Measurements from ENCODE around the gene DPP10.

DPP10 gene

DNA sequence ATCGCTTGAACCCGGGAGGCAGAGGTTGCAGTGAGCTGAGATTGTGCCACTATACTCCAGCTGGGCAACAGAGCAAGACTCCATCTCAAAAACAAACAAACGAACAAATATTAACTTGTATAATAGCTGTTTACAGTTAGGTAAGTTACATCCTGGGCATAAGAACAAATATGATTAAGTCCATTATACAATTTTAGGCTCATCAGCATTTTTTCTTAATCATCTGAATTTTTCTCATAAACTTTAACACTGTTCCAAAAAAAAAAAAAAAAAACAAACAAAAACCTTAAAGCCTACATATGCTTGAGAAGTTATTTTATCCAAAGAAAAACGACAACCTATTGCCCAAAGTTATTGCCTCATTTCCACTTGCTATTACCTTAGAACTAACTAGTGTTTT, 1042.5 kb downstream of the DPP10 start:
- no peak for DNase-seq

- DNase-seq: no peak
Observed at GRCh38 chr2:115491186-115491793, 1048.8 kb downstream of the DPP10 start.

- DNase-seq: no peak
Observed at GRCh38 chr2:115505331-115505730, 1062.9 kb downstream of the DPP10 start.

DNA sequence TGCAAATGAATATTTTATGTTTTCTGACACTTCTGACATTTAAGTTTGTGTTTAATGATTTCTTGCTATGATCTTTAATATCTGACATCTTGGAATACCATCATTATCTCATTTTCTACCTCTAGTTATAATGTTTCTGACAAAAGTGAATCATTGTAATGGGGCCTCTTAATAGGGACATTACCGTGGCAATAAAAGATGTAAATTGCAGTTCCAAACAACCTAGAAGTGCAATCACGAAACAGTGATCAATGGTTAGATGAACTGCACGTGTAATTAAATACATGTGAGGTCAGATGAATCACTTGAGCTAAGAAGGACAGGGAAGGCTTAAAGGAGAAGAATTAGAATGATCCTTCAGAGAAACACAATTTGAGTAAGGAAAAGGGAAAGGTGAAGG, 1078.3 kb downstream of the DPP10 start:
- no peak for DNase-seq

DNA sequence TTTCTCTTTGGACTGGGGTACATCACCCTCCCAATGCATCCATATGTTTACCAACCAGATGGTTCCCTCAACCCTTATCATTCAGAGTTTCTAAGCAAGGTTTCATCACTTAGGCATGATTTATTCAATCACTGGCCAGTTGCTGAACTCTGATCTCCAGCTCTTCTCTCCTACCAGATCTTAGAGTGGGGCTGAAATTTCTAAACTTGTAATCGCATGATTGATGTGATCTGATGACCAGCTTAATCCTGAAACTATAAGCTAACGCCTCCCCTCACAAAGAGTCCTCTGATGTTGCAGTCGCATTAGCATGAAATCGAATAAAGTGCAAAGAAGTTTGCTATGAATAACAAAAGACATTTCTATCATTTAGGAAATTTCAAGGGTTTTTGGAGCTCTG, 1082.0 kb downstream of the DPP10 start:
- no peak for DNase-seq

DNA sequence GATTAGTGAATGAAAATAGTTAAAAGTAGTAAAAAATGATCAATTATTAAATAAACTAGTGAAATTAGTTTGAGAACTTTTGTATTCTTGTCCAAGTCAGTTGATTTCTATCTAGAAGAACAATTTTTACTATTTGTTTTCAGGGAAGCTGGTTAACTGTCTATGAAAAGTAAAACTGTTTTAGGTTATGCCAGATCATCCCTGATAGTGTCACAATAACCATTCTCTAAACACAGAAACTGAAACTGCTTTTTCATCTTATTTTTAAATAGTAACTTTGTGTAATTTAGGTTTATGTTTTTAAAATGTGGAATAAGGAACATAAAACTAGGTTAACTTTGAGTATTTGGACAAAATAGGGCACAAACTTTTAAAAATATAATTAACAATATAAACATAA, 1087.2 kb downstream of the DPP10 start:
- no peak for DNase-seq

DNA sequence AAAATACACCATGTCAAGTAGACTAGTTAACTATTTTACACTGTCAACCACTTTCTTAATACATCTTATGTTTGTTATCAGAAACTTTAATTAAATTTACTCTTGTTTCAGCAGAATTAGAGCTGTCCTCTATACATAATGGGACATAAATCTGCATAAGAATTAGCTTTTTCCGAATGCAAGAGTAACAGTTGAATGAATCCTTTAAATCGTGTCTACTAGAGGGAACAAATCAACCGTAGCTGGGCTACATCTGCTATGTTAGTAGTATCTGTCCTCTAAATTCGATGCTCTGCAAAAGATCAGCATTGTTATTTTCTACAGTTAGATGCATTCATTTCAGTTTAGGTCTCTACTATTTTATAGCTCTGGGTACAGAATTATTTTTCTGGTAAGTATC, 1090.6 kb downstream of the DPP10 start:
- DNase-seq: no peak

GRCh38 chr2:115541814-115542213, 1099.4 kb downstream of the DPP10 start:
- DNase-seq: no peak

GRCh38 chr2:115542331-115542730, 1099.9 kb downstream of the DPP10 start:
- DNase-seq: no peak

GRCh38 chr2:115543024-115543423, 1100.6 kb downstream of the DPP10 start:
- no peak for DNase-seq

DNA sequence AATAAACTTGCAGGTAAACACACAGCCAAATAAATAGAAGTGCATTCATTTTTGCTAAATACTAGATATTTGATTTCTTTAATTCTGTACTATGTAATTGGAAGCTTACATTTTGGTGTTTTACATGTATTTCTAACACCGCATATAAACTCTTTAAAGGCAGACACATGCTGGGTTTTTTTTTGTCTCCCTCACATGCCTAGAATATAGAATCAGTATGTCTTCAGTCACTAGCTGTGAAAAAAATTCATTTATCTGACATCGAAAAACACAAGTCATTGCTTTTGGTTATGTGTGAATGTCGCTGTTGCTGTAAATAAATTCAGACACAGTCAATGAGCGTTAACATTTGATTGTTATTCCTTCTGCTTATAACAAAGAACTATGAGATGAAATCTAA, 1101.0 kb downstream of the DPP10 start:
- no peak for DNase-seq

GRCh38 chr2:115549611-115550130, 1107.2 kb downstream of the DPP10 start:
- no peak for DNase-seq

DNA sequence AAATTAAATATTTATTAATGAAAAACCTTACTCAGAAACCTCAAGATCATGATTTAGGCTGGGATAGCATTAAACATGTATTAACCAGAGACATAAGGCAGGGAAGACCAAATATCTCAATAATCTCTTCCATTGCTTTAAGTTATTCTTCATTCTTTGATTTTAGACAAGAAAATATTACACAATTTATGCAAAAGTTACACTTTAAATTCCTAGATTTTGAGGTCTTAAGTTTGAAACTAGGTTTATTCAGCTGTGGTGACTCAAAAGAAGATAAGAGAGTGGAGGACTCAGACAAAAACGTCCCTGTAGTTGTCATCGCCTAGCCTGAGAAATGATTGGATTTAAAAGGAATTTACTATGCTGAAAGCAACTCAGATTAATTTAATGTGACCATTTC, 1110.3 kb downstream of the DPP10 start:
- no peak for DNase-seq

GRCh38 chr2:115554153-115554552, 1111.7 kb downstream of the DPP10 start:
- DNase-seq: no peak

DNA sequence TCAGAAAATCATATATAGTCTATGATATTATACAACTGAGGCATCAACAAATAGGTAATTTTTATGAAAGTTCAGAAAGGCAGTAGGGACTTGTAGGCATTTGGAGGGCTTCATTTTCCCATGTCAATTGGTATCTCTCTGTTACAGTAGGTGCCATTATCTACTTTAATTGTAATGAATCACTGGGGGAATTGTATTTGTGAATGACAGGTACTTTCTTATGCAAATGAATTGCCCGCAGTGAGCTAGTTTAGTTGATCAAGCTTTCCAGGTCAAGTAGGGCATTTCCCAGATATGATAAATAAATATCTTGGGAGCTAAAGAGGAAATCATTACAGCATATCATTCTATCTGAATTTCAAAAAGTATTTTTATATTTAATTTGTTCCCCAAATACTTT, 1116.3 kb downstream of the DPP10 start:
- no peak for DNase-seq

DNA sequence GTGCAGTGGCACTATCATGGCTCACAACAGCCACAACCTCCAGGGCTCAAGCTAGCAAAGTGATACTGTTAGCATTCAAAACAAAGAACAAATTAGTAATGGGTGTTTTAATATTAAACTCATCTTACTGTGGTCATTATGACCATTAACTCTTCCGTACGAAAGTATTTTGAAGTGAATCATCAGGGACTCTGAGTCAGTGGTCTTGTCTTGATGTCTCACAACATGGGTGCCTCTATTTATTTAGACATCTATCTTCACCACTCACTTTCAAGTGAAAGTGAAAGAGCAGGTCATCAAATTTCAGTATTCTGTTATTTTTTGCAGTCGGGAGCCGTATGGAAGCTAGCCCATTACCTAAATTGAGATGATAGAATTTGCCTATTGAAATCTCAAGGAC, 1118.2 kb downstream of the DPP10 start:
- DNase-seq: no peak

DNA sequence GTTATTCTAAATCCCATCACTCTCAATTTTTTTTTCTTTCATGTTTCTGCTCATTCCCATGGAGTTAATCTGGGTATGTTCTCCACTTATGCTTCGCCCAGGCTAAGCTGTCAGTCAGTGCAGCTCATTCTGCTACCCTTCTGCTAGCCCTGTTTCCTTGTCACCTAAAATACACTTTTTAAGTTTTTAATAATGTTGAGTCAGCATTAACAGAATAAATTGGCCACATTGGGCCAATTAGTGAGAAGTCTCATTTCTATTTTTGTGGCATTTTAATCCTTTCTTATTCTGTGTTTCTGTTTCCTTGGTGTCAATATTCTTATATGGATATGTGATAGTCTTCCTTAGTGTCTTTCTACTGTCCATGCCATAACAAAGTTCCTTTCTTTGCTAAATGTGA, 1126.2 kb downstream of the DPP10 start:
- DNase-seq: no peak

DNA sequence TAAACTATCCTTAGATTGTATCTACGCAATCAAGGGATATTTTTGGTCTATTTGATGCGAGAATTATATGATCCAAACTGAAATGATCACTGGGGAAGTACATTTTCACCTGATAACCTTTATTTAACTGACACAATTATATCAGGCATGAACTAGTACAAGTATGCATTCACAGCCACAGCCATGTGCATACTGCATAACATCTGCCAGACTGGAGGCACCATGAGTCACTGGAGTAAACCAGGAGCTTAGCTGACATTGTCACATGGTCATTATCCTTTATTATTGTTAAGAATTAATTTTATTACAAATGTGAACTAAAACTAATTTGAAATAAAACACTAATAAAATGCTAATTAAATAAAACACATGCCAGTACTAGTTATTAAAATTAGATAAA, 1127.1 kb downstream of the DPP10 start:
- DNase-seq: no peak

GRCh38 chr2:115572746-115573145, 1130.3 kb downstream of the DPP10 start:
- DNase-seq: no peak

GRCh38 chr2:115573756-115574155, 1131.3 kb downstream of the DPP10 start:
- DNase-seq: no peak

GRCh38 chr2:115574667-115575066, 1132.2 kb downstream of the DPP10 start:
- DNase-seq: no peak

GRCh38 chr2:115580784-115581183, 1138.3 kb downstream of the DPP10 start:
- no peak for DNase-seq

- no peak for DNase-seq
Observed at GRCh38 chr2:115584507-115584906, 1142.1 kb downstream of the DPP10 start.

GRCh38 chr2:115596659-115597375, 1154.4 kb downstream of the DPP10 start:
- no peak for DNase-seq

GRCh38 chr2:115603285-115603684, 1160.8 kb downstream of the DPP10 start:
- DNase-seq: no peak
